OCI-LY1 (cell line): ENCODE results near the gene EML6.

Experiments
- CTCF ChIP-seq: fragments of 200-600 bp; sonication (generic), shearing (Covaris generic); IDR thresholded peaks from 2 replicates; pipeline ENCODE4 v1.5.1; 2017; ENCODE audit warnings: mild to moderate bottlenecking, antibody characterized with exemption, low read length, moderate library complexity, mixed read lengths
- EZH2 ChIP-seq: fragments of 200-600 bp; sonication (generic), shearing (Covaris generic); IDR thresholded peaks from 2 replicates; pipeline ENCODE4 v1.8.0; 2017; ENCODE audit warnings: borderline replicate concordance, mixed run types, mild to moderate bottlenecking, antibody characterized with exemption, low read length, moderate library complexity, mixed read lengths

- TF ChIP-seq CTCF (no peak), EZH2 (no peak)
Observed at GRCh38 chr2:54897420-54898310, 174.2 kb downstream of the EML6 start.
